Measurements from ENCODE around the gene CMYA5.

DNA sequence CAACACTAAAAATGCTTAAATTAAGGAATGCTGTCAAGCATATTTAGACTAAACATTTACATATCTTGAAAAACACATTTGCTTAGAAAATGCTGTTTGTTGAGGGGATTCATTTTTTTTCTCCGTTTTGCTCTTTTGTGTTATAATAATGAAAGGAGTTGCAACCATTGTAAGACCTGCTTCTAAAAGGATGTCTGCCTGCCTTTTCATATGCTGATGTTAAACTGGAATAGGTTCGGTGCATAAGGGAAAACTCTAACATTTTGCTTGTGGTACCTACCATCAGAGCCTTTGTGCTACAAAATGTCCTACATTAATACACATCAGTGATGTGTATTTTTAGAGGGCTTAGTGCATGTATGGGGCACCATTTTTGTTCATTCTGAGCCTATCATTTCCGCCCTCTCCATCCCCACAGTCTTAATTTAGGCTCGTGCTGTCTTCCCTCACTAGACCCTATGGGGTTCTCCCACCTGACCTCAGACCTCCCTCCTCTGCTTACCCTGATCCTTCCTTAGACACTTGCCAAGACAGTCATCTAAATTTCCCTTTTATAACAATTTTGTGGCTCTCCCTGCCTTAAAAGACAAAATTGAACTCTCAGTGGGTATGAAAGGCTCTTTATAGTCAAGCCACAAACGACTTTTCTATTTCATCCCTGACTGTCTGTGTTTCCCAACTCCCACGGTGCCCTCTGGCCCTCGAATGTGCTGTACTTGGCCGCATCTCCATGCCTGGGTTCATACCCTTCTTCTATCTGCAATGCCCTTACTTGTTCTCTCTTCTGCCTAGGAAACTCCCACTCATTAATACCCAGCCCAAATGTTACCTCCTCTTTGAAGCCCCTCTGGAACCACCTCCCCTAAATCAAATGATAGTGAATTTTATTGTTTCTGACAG, 61.2 kb downstream of the CMYA5 start:
- TF ChIP-seq EZH2 (IDR thresholded peaks at IDR 0.05), result no peak
- no peak for TF ChIP-seq POLR2AphosphoS5 (IDR thresholded peaks at IDR 0.05; ENCODE audit: borderline replicate concordance, low read depth, low read length)

All from SK-N-MC (cell line).